SK-N-SH (cell line): ENCODE data around the gene CEP63. TPM values are rescaled to one million over a fixed set of nuclear protein-coding genes. Genes with fewer than 3 reads are reported as not detected.
A peak's percentile ranks its signal among the peaks of the same experiment; 100 is the strongest.

Experiments
- CTCF ChIA-PET: fragments of 300-600, 350-600 bp; formaldehyde crosslinking; extraction: SDS; loops from one replicate; lab custom pipeline; 2021; lab: Yijun Ruan, JAX
- POLR2A ChIA-PET: fragments of 350-600 bp; sonication (Branson Sonifier 250); formaldehyde crosslinking; extraction: SDS; loops from one replicate; lab custom pipeline; 2020; ENCODE audit warnings: antibody characterized with exemption, inconsistent platforms; lab: Yijun Ruan, JAX
- DNase-seq: peaks from one replicate; pipeline ENCODE4 v3.0.0; 2012
- H2AFZ ChIP-seq: fragments of 200-600 bp; sonication (generic); 2 replicates; pipeline ENCODE4 v1.8.1; 2016; ENCODE audit warnings: antibody characterized with exemption, mild to moderate bottlenecking, low read depth
- H3F3A ChIP-seq: fragments of 200-600 bp; sonication (generic); replicated peaks from 2 replicates; pipeline ENCODE3; 2016; ENCODE audit warnings: antibody characterized with exemption, mild to moderate bottlenecking; ENCODE audit not compliant: insufficient read depth
- H3K27ac ChIP-seq, 2 experiments: fragments of 200-500 bp in 1 of 2; fragments of 200-600 bp in 1 of 2; sonication (Bioruptor generic) in 1 of 2; sonication (generic), shearing (Covaris generic) in 1 of 2; 2 replicates each; pipeline versions ENCODE4 v1.5.1 to v1.6.1; 2014 to 2016; ENCODE audit warnings: low read depth in 2 of 2, inconsistent platforms in 1 of 2, low read length in 1 of 2, mild to moderate bottlenecking in 1 of 2, mixed read lengths in 1 of 2
- H3K27me3 ChIP-seq: fragments of 200-600 bp; sonication (generic), shearing (Covaris generic); 2 replicates; pipeline ENCODE4 v1.6.1; 2016; ENCODE audit warnings: mixed run types; ENCODE audit not compliant: insufficient read depth
- H3K36me3 ChIP-seq, 2 experiments: fragments of 200-500 bp in 1 of 2; fragments of 200-600 bp in 1 of 2; sonication (Bioruptor generic) in 1 of 2; sonication (generic) in 1 of 2; replicated peaks in 1 of 2; 2 replicates each; pipeline versions ENCODE3 to v1.5.1; 2014 to 2016; ENCODE audit warnings: low read length in 1 of 2, mild to moderate bottlenecking in 1 of 2; ENCODE audit not compliant: insufficient read depth in 2 of 2, control insufficient read depth in 1 of 2
- H3K4me1 ChIP-seq, 2 experiments: fragments of 200-500 bp in 1 of 2; fragments of 200-600 bp in 1 of 2; sonication (Bioruptor generic) in 1 of 2; sonication (generic), shearing (Covaris generic) in 1 of 2; 2 replicates each; pipeline versions ENCODE4 v1.5.1 to v1.6.1; 2014 to 2016; ENCODE audit warnings: low read depth in 1 of 2, low read length in 1 of 2, mixed run types in 1 of 2; ENCODE audit not compliant: insufficient read depth in 2 of 2, control insufficient read depth in 1 of 2
- H3K4me2 ChIP-seq: fragments of 200-600 bp; sonication (generic), shearing (Covaris generic); 2 replicates; pipeline ENCODE4 v1.6.1; 2017; ENCODE audit warnings: mixed run types
- H3K4me3 ChIP-seq, 2 experiments: fragments of 200-500 bp in 1 of 2; fragments of 200-600 bp in 1 of 2; sonication (Bioruptor generic) in 1 of 2; sonication (generic), shearing (Covaris generic) in 1 of 2; 2 replicates each; pipeline versions ENCODE4 v1.5.1 to v1.8.1; 2014 to 2016; ENCODE audit warnings: low read depth in 2 of 2, inconsistent platforms in 1 of 2, low read length in 1 of 2, mild to moderate bottlenecking in 1 of 2, mixed read lengths in 1 of 2, moderate library complexity in 1 of 2
- H3K79me2 ChIP-seq: fragments of 200-600 bp; sonication (generic); 2 replicates; pipeline ENCODE4 v1.8.1; 2017; ENCODE audit warnings: mild to moderate bottlenecking; ENCODE audit not compliant: insufficient read depth
- H3K9ac ChIP-seq: fragments of 200-600 bp; sonication (generic); 2 replicates; pipeline ENCODE4 v1.6.1; 2017; ENCODE audit warnings: mixed run types
- H3K9me2 ChIP-seq: fragments of 200-600 bp; sonication (generic); 2 replicates; pipeline ENCODE4 v1.6.1; 2017; ENCODE audit warnings: mixed run types
- H3K9me3 ChIP-seq: fragments of 200-600 bp; sonication (generic); 2 replicates; pipeline ENCODE4 v1.6.1; 2017; ENCODE audit warnings: mixed run types, mild to moderate bottlenecking, moderate library complexity
- H4K20me1 ChIP-seq: fragments of 200-600 bp; sonication (generic); 2 replicates; pipeline ENCODE4 v1.6.1; 2017; ENCODE audit warnings: mild to moderate bottlenecking, mixed run types; ENCODE audit not compliant: insufficient read depth
- CHD2 ChIP-seq: fragments of 150-350 bp; IDR thresholded peaks from 2 replicates; pipeline ENCODE4 v1.6.1; 2018; ENCODE audit warnings: low read length; ENCODE audit not compliant: partially characterized antibody
- EP300 ChIP-seq, 2 experiments: IDR thresholded peaks; 2 replicates each; pipeline versions ENCODE4 v1.4.0 to v1.6.1; 2012; ENCODE audit warnings: borderline replicate concordance in 1 of 2, low read depth in 1 of 2, low read length in 1 of 2
- EZH2phosphoT487 ChIP-seq: fragments of 200-600 bp; sonication (generic); IDR thresholded peaks from 2 replicates; pipeline ENCODE4 v1.6.1; 2017; ENCODE audit warnings: low read depth, mixed run types, mild to moderate bottlenecking, antibody characterized with exemption, moderate library complexity, borderline replicate concordance
- FOSL2 ChIP-seq: IDR thresholded peaks from 2 replicates; pipeline ENCODE4 v1.4.0; 2012; ENCODE audit warnings: low read depth, mild to moderate bottlenecking, moderate library complexity, borderline replicate concordance
- FOXJ3 ChIP-seq: sonication (generic); formaldehyde crosslinking; IDR thresholded peaks from 2 replicates; pipeline ENCODE4 v1.5.1; 2020; ENCODE audit warnings: mild to moderate bottlenecking, missing genetic modification reagents
- GABPA ChIP-seq: IDR thresholded peaks from 2 replicates; pipeline ENCODE4 v1.4.0; 2012; ENCODE audit warnings: low read depth, mild to moderate bottlenecking
- GATA2 ChIP-seq: sonication (generic); formaldehyde crosslinking; IDR thresholded peaks from 2 replicates; pipeline ENCODE4 v1.5.0; 2020; ENCODE audit warnings: mild to moderate bottlenecking, missing genetic modification reagents
- POLR2AphosphoS5 ChIP-seq: IDR thresholded peaks from 2 replicates; pipeline ENCODE4 v1.6.1; 2012; ENCODE audit warnings: low read depth, low read length
- RAD21 ChIP-seq: IDR thresholded peaks from 2 replicates; pipeline ENCODE4 v1.6.1; 2012; ENCODE audit warnings: mild to moderate bottlenecking, low read length
- RCOR1 ChIP-seq: fragments of 150-350 bp; IDR thresholded peaks from 2 replicates; pipeline ENCODE4 v1.6.1; 2017; ENCODE audit warnings: antibody characterized with exemption, low read length
- TAF1 ChIP-seq: IDR thresholded peaks from 2 replicates; pipeline ENCODE4 v1.6.1; 2012; ENCODE audit warnings: low read depth, mild to moderate bottlenecking, low read length, moderate library complexity, borderline replicate concordance
- TCF12 ChIP-seq: IDR thresholded peaks from 2 replicates; pipeline ENCODE4 v1.4.0; 2012
- USF2 ChIP-seq: fragments of 150-350 bp; IDR thresholded peaks from 2 replicates; pipeline ENCODE4 v1.6.1; 2017; ENCODE audit warnings: antibody characterized with exemption, low read length, low read depth, borderline replicate concordance
- ZBTB33 ChIP-seq: IDR thresholded peaks from 2 replicates; pipeline ENCODE4 v1.4.0; 2012; ENCODE audit warnings: low read depth, borderline replicate concordance
- WGBS: methylation state at CpG from one replicate; pipeline ENCODE4 v1.1.6; 2017; ENCODE audit warnings: low lambda C conversion rate; 5-methylcytosine and 5-hydroxymethylcytosine counted together
- polyA plus RNA-seq, 3 experiments: library from polyadenylated mRNA; depleted of rRNA; stranded (reverse); fragments of >200 nt; gene quantifications; 2 replicates each; pipeline ENCODE4 v1.2.3, GENCODE V29; 2012
- TF ChIP-seq, protein P1 (sequence below): IDR thresholded peaks from 2 replicates; pipeline ENCODE4 v1.4.0; 2012; ENCODE audit warnings: low read depth, borderline replicate concordance
- TF ChIP-seq, protein P2 (sequence below): IDR thresholded peaks from 2 replicates; pipeline ENCODE4; 2012
- TF ChIP-seq, protein P3 (sequence below): fragments of 200-600 bp; sonication (generic); IDR thresholded peaks from 2 replicates; pipeline ENCODE4 v1.6.1; 2017; ENCODE audit warnings: antibody characterized with exemption, mild to moderate bottlenecking, moderate library complexity
- TF ChIP-seq, protein P4 (sequence below): fragments of 150-350 bp; IDR thresholded peaks from 2 replicates; pipeline ENCODE4 v1.6.1; 2016; ENCODE audit warnings: mild to moderate bottlenecking, low read depth, low read length

CEP63 gene
- polyA plus RNA-seq, 1 of the 3 experiments (the other 2 are of a cell fraction) = 6.3 TPM

- Histone ChIP-seq H3K9ac (no peak overlapping the region), H3K27me3 (no peaks in the 10 kb centered on the region), H3K4me3 (no peak overlapping the region), H3F3A (peaks cover 8% of the 10 kb centered on the region), H2AFZ (no peak overlapping the region), H3K4me2 (no peak overlapping the region), H3K9me2 (no peaks in the 10 kb centered on the region), H3K27ac (no peak overlapping the region), H4K20me1 (no peaks in the 10 kb centered on the region), H3K9me3 (no peaks in the 10 kb centered on the region), H3K4me1 (peaks cover 0 to 4% of the 10 kb centered on the region in 2 experiments; a peak in 2 of 4 replicates), H3K79me2 (peaks cover 94% of the 10 kb centered on the region), H3K36me3 (peaks cover 0 to 28% of the 10 kb centered on the region in 2 experiments)
- CTCF ChIA-PET = interaction anchor here (0.7 to 1.1 kb wide), 2 partner anchors 10 to 13 kb away, joined by 3 read pairs; no protein-coding TSS in a partner anchor
- no peak for DNase-seq
- TF ChIP-seq EP300 (IDR thresholded peaks at IDR 0.05; ENCODE audit: borderline replicate concordance in 1 of 2, low read depth in 1 of 2, low read length in 1 of 2) = no peak
- TF ChIP-seq, protein P1, sequence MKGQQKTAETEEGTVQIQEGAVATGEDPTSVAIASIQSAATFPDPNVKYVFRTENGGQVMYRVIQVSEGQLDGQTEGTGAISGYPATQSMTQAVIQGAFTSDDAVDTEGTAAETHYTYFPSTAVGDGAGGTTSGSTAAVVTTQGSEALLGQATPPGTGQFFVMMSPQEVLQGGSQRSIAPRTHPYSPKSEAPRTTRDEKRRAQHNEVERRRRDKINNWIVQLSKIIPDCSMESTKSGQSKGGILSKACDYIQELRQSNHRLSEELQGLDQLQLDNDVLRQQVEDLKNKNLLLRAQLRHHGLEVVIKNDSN = no peak
- TF ChIP-seq USF2 = no peak
- no peak for TF ChIP-seq GATA2 (CRISPR knock-in tag)
- TF ChIP-seq RAD21 = no peak
- POLR2A ChIA-PET = no interaction called here
Observed at GRCh38 chr3:134495980-134496379, 10.1 kb downstream of the CEP63 start.

- peak; percentile 60 for DNase-seq
- TF ChIP-seq RCOR1 = peak; percentile 98
- peak; percentile 62 for TF ChIP-seq TCF12
- TF ChIP-seq POLR2AphosphoS5 = 0 out of 2 replicates have a peak, but pooled peaks have one; percentile 21
- TF ChIP-seq FOSL2 = no peak
- TF ChIP-seq GATA2 (CRISPR knock-in tag) = peak; percentile 100
- no peak for TF ChIP-seq EZH2phosphoT487
- TF ChIP-seq ZBTB33 = no peak
- TF ChIP-seq, protein P2, sequence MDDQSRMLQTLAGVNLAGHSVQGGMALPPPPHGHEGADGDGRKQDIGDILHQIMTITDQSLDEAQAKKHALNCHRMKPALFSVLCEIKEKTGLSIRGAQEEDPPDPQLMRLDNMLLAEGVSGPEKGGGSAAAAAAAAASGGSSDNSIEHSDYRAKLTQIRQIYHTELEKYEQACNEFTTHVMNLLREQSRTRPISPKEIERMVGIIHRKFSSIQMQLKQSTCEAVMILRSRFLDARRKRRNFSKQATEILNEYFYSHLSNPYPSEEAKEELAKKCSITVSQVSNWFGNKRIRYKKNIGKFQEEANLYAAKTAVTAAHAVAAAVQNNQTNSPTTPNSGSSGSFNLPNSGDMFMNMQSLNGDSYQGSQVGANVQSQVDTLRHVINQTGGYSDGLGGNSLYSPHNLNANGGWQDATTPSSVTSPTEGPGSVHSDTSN = peak; percentile 41
- no peak for TF ChIP-seq TAF1
- TF ChIP-seq GABPA = no peak
- TF ChIP-seq FOXJ3 (CRISPR knock-in tag) = peak; percentile 92
- TF ChIP-seq CHD2 = peak; percentile 76
- TF ChIP-seq, protein P3, sequence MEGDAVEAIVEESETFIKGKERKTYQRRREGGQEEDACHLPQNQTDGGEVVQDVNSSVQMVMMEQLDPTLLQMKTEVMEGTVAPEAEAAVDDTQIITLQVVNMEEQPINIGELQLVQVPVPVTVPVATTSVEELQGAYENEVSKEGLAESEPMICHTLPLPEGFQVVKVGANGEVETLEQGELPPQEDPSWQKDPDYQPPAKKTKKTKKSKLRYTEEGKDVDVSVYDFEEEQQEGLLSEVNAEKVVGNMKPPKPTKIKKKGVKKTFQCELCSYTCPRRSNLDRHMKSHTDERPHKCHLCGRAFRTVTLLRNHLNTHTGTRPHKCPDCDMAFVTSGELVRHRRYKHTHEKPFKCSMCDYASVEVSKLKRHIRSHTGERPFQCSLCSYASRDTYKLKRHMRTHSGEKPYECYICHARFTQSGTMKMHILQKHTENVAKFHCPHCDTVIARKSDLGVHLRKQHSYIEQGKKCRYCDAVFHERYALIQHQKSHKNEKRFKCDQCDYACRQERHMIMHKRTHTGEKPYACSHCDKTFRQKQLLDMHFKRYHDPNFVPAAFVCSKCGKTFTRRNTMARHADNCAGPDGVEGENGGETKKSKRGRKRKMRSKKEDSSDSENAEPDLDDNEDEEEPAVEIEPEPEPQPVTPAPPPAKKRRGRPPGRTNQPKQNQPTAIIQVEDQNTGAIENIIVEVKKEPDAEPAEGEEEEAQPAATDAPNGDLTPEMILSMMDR = no peak
- TF ChIP-seq, protein P4, sequence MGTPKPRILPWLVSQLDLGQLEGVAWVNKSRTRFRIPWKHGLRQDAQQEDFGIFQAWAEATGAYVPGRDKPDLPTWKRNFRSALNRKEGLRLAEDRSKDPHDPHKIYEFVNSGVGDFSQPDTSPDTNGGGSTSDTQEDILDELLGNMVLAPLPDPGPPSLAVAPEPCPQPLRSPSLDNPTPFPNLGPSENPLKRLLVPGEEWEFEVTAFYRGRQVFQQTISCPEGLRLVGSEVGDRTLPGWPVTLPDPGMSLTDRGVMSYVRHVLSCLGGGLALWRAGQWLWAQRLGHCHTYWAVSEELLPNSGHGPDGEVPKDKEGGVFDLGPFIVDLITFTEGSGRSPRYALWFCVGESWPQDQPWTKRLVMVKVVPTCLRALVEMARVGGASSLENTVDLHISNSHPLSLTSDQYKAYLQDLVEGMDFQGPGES = no peak
Observed at GRCh38 chr3:134496471-134497071, 10.7 kb downstream of the CEP63 start.

More at GRCh38 chr3:134496471-134497071, 10.7 kb downstream of the CEP63 start:
- peaks cover under 1% of the 10 kb centered on the region; the same call in 1 of the 2 replicates for H3K9me3 ChIP-seq
- ChIA-PET POLR2A (no interaction called here), CTCF (interaction anchor here (0.7 kb wide), 1 partner anchor 10 kb away, joined by 3 read pairs; no protein-coding TSS in a partner anchor)
- H3K9ac ChIP-seq = no peak overlapping the region
- no peak overlapping the region for H2AFZ ChIP-seq
- no peak overlapping the region for H3K27ac ChIP-seq
- 41% methylated on average over 3 of the region's 3 CpGs for WGBS
- H3K9me2 ChIP-seq = no peaks in the 10 kb centered on the region
- H3K79me2 ChIP-seq = peaks cover 94% of the 10 kb centered on the region
- no peak overlapping the region for H3K4me2 ChIP-seq
- H3K36me3 ChIP-seq = peaks cover 0 to 28% of the 10 kb centered on the region in 2 experiments
- H3F3A ChIP-seq = peaks cover 2% of the 10 kb centered on the region
- H3K27me3 ChIP-seq = no peaks in the 10 kb centered on the region
- peaks cover 0 to 4% of the 10 kb centered on the region in 2 experiments; a peak in 2 of 4 replicates for H3K4me1 ChIP-seq
- no peaks in the 10 kb centered on the region for H4K20me1 ChIP-seq
- no peak overlapping the region for H3K4me3 ChIP-seq
